Karpas-422 (cell line): ENCODE measurements around the gene SLC45A3. TPM values are rescaled to one million over a fixed set of nuclear protein-coding genes. Genes with fewer than 3 reads are reported as not detected.
"Not testable (repeated sequence)": the region's sequence is repeated elsewhere in the genome, so short reads cannot be mapped to it uniquely, and the experiment has no call there.

ENCODE experiments used
- DNase-seq: peaks from one replicate; pipeline ENCODE4 v3.0.0-alpha.2; 2015
- H2AFZ ChIP-seq: fragments of 200-600 bp; sonication (generic); 2 replicates; pipeline ENCODE4 v1.6.1; 2014; ENCODE audit warnings: antibody characterized with exemption, low read length, mixed read lengths
- H3K27ac ChIP-seq: fragments of 200-600 bp; sonication (generic); 2 replicates; pipeline ENCODE4 v1.5.1; 2014; ENCODE audit warnings: mild to moderate bottlenecking, low read length, moderate library complexity
- H3K27me3 ChIP-seq: fragments of 200-600 bp; sonication (generic); 2 replicates; pipeline ENCODE4 v1.6.1; 2014; ENCODE audit warnings: low read length, mixed read lengths
- H3K36me3 ChIP-seq: fragments of 200-600 bp; sonication (generic); 2 replicates; pipeline ENCODE4 v1.6.1; 2014; ENCODE audit warnings: low read length, mixed read lengths; ENCODE audit not compliant: insufficient read depth
- H3K4me1 ChIP-seq: fragments of 200-600 bp; sonication (generic); 2 replicates; pipeline ENCODE4 v1.6.1; 2014; ENCODE audit warnings: mild to moderate bottlenecking, low read length, mixed read lengths
- H3K4me2 ChIP-seq: fragments of 200-600 bp; sonication (generic); 2 replicates; pipeline ENCODE4 v1.6.1; 2014; ENCODE audit warnings: low read length, low read depth, mild to moderate bottlenecking; ENCODE audit not compliant: poor library complexity, severe bottlenecking
- H3K4me3 ChIP-seq: fragments of 200-600 bp; sonication (generic); 2 replicates; pipeline ENCODE4 v1.5.1; 2014; ENCODE audit warnings: mild to moderate bottlenecking, antibody characterized with exemption, low read length, mixed read lengths
- H3K79me2 ChIP-seq: fragments of 200-600 bp; sonication (generic); 2 replicates; pipeline ENCODE4 v1.6.1; 2014; ENCODE audit warnings: mild to moderate bottlenecking, low read length, mixed read lengths
- H3K9ac ChIP-seq: fragments of 200-600 bp; sonication (generic); 2 replicates; pipeline ENCODE4 v1.6.0; 2014; ENCODE audit warnings: low read length
- H3K9me2 ChIP-seq: fragments of 200-600 bp; sonication (generic), shearing (Covaris generic); replicated peaks from 2 replicates; pipeline ENCODE4 v1.6.0; 2014; ENCODE audit warnings: mild to moderate bottlenecking, low read length, moderate library complexity; ENCODE audit not compliant: insufficient read depth
- H3K9me3 ChIP-seq: fragments of 300-700, 200-600 bp; sonication (generic); 2 replicates; pipeline ENCODE4 v1.6.1; 2014; ENCODE audit warnings: low read length, mixed read lengths
- H4K20me1 ChIP-seq: fragments of 200-600 bp; sonication (generic); 2 replicates; pipeline ENCODE4 v1.6.1; 2014; ENCODE audit warnings: mild to moderate bottlenecking, antibody characterized with exemption, low read length, low read depth; ENCODE audit not compliant: insufficient read depth
- total RNA-seq: library from RNA; depleted of rRNA; stranded (reverse); fragments of >200 nt; shearing (Covaris generic); gene quantifications from 2 replicates; pipeline ENCODE4 v1.2.3, GENCODE V29; 2014; ENCODE audit warnings: low replicate concordance; rRNA removed

SLC45A3 gene
- total RNA-seq = not detected in 2 replicates

- peaks cover 4% of the 10 kb centered on the region for H3K4me1 ChIP-seq
- 0 out of 2 replicates have a peak, but pooled peaks cover 3% of the 10 kb centered on the region for H4K20me1 ChIP-seq
- no peaks in the 10 kb centered on the region for H3K9me3 ChIP-seq
- no peaks in the 10 kb centered on the region for H3K79me2 ChIP-seq
- no peak within 1 kb of the TSS for H2AFZ ChIP-seq
- H3K4me2 ChIP-seq = peak within 1 kb of the TSS; percentile 65
- H3K27ac ChIP-seq = no peak within 1 kb of the TSS
- peak within 1 kb of the TSS; percentile 48 for H3K9ac ChIP-seq
- peak within 1 kb of the TSS; percentile 63; the same call in 1 of the 2 replicates for H3K4me3 ChIP-seq
- H3K36me3 ChIP-seq = no peaks in the 10 kb centered on the region
- H3K27me3 ChIP-seq = no peaks in the 10 kb centered on the region
- no peaks in the 10 kb centered on the region for H3K9me2 ChIP-seq
- no peak for DNase-seq
Observed at GRCh38 chr1:205680073-205680851, at the start of gene SLC45A3. Gene SLC45A3 (minus strand): TSS chr1:205680509. CDS start chr1:205664656, 15,853 bp downstream.

GRCh38 chr1:205726619-205727125 lies 46.4 kb upstream of the SLC45A3 start:
- Histone ChIP-seq H4K20me1 (no peaks in the 10 kb centered on the region), H3K36me3 (peaks cover 51% of the 10 kb centered on the region), H3K4me3 (no peak overlapping the region), H3K4me1 (no peaks in the 10 kb centered on the region), H3K9me3 (no peaks in the 10 kb centered on the region), H3K27ac (no peak overlapping the region), H3K9ac (no peak overlapping the region), H3K9me2 (no peaks in the 10 kb centered on the region), H2AFZ (no peak overlapping the region), H3K79me2 (peaks cover 79% of the 10 kb centered on the region), H3K27me3 (no peaks in the 10 kb centered on the region), H3K4me2 (no peak overlapping the region)
- no peak for DNase-seq

- Histone ChIP-seq H3K79me2 (peaks cover 68% of the 10 kb centered on the region), H3K27me3 (no peaks in the 10 kb centered on the region), H4K20me1 (no peaks in the 10 kb centered on the region), H3K36me3 (peaks cover 51% of the 10 kb centered on the region), H3K9me2 (no peaks in the 10 kb centered on the region), H2AFZ (no peak overlapping the region), H3K27ac (no peak overlapping the region), H3K9me3 (no peaks in the 10 kb centered on the region), H3K4me1 (no peaks in the 10 kb centered on the region), H3K9ac (no peak overlapping the region), H3K4me3 (no peak overlapping the region), H3K4me2 (no peak overlapping the region)
- no peak for DNase-seq
Observed at GRCh38 chr1:205725514-205725913, 45.2 kb upstream of the SLC45A3 start.

- not testable (repeated sequence) for H3K27ac ChIP-seq, H3K9me3 ChIP-seq, H3K9ac ChIP-seq, H2AFZ ChIP-seq, H3K4me1 ChIP-seq, H3K9me2 ChIP-seq, H3K4me3 ChIP-seq, H3K27me3 ChIP-seq, H4K20me1 ChIP-seq, H3K4me2 ChIP-seq, DNase-seq
- H3K36me3 ChIP-seq = peaks cover 73% of the 10 kb centered on the region
- peaks cover 29% of the 10 kb centered on the region for H3K79me2 ChIP-seq
Observed at GRCh38 chr1:205720740-205721139, 40.4 kb upstream of the SLC45A3 start.

- Histone ChIP-seq H2AFZ (no peak overlapping the region), H3K9me2 (no peaks in the 10 kb centered on the region), H3K36me3 (peaks cover 64% of the 10 kb centered on the region), H3K9ac (no peak overlapping the region), H3K27me3 (no peaks in the 10 kb centered on the region), H3K9me3 (no peaks in the 10 kb centered on the region), H4K20me1 (no peaks in the 10 kb centered on the region), H3K79me2 (peaks cover 20% of the 10 kb centered on the region), H3K27ac (no peak overlapping the region), H3K4me2 (no peak overlapping the region), H3K4me1 (no peaks in the 10 kb centered on the region), H3K4me3 (no peak overlapping the region)
- no peak for DNase-seq
Observed at GRCh38 chr1:205719762-205720161, 39.5 kb upstream of the SLC45A3 start.

- no peaks in the 10 kb centered on the region for H3K27me3 ChIP-seq
- DNase-seq = no peak
- H3K4me1 ChIP-seq = no peaks in the 10 kb centered on the region
- no peak overlapping the region for H3K4me2 ChIP-seq
- H3K9me2 ChIP-seq = no peaks in the 10 kb centered on the region
- H3K9ac ChIP-seq = no peak overlapping the region
- H3K9me3 ChIP-seq = no peaks in the 10 kb centered on the region
- H3K4me3 ChIP-seq = no peak overlapping the region
- H3K27ac ChIP-seq = no peak overlapping the region
- H4K20me1 ChIP-seq = no peaks in the 10 kb centered on the region
- H3K79me2 ChIP-seq = peaks cover 16% of the 10 kb centered on the region
- peaks cover 61% of the 10 kb centered on the region for H3K36me3 ChIP-seq
- no peak overlapping the region for H2AFZ ChIP-seq
Observed at GRCh38 chr1:205719015-205719414, 38.7 kb upstream of the SLC45A3 start.

GRCh38 chr1:205716371-205717132 lies 36.2 kb upstream of the SLC45A3 start:
- H3K4me3 ChIP-seq = no peak overlapping the region
- no peak overlapping the region for H2AFZ ChIP-seq
- no peak overlapping the region for H3K4me2 ChIP-seq
- no peak overlapping the region for H3K27ac ChIP-seq
- no peaks in the 10 kb centered on the region for H3K27me3 ChIP-seq
- no peaks in the 10 kb centered on the region for H3K9me2 ChIP-seq
- H3K79me2 ChIP-seq = peaks cover 7% of the 10 kb centered on the region
- peaks cover 52% of the 10 kb centered on the region for H3K36me3 ChIP-seq
- no peak overlapping the region for H3K9ac ChIP-seq
- no peaks in the 10 kb centered on the region for H3K9me3 ChIP-seq
- no peak for DNase-seq
- no peaks in the 10 kb centered on the region for H3K4me1 ChIP-seq
- no peaks in the 10 kb centered on the region for H4K20me1 ChIP-seq

GRCh38 chr1:205715628-205716027 lies 35.3 kb upstream of the SLC45A3 start:
- Histone ChIP-seq H3K27me3 (no peaks in the 10 kb centered on the region), H3K9me2 (no peaks in the 10 kb centered on the region), H3K4me1 (no peaks in the 10 kb centered on the region), H3K9ac (no peak overlapping the region), H2AFZ (no peak overlapping the region), H3K36me3 (peaks cover 49% of the 10 kb centered on the region), H3K9me3 (no peaks in the 10 kb centered on the region), H4K20me1 (no peaks in the 10 kb centered on the region), H3K79me2 (peaks cover 7% of the 10 kb centered on the region), H3K4me3 (no peak overlapping the region), H3K27ac (no peak overlapping the region), H3K4me2 (no peak overlapping the region)
- DNase-seq = no peak
